HEK293T (cell line): ENCODE results near the gene KRTAP10-2.

Experiments used
- CTCF ChIA-PET: fragments of 350-600 bp; formaldehyde crosslinking; extraction: SDS; loops from one replicate; lab custom pipeline; 2021; ENCODE audit warnings: antibody characterized with exemption, inconsistent platforms; lab: Yijun Ruan, JAX
- POLR2A ChIA-PET: fragments of 350-600 bp; formaldehyde crosslinking; extraction: SDS; loops from one replicate; lab custom pipeline; 2020; ENCODE audit warnings: antibody characterized with exemption, inconsistent platforms; lab: Yijun Ruan, JAX
- DNase-seq: peaks from one replicate; pipeline ENCODE4 v3.0.0; 2012; ENCODE audit warnings: mixed read lengths; ENCODE audit errors: extremely low spot score
- ARNT ChIP-seq: fragments of 450-650 bp; IDR thresholded peaks from 2 replicates; pipeline ENCODE4 v1.6.1; 2017; ENCODE audit warnings: mild to moderate bottlenecking
- BHLHE40 ChIP-seq: fragments of 450-650 bp; IDR thresholded peaks from 2 replicates; pipeline ENCODE4 v1.6.1; 2016; ENCODE audit warnings: mild to moderate bottlenecking, moderate library complexity, borderline replicate concordance
- CTBP1 ChIP-seq: fragments of 450-650 bp; IDR thresholded peaks from 2 replicates; pipeline ENCODE4 v1.6.1; 2016; ENCODE audit warnings: borderline replicate concordance
- ELF4 ChIP-seq: fragments of 450-650 bp; IDR thresholded peaks from 2 replicates; pipeline ENCODE4 v1.6.1; 2017; ENCODE audit warnings: antibody characterized with exemption
- FOXA1 ChIP-seq: fragments of 450-650 bp; IDR thresholded peaks from 2 replicates; pipeline ENCODE4 v1.6.1; 2016; ENCODE audit warnings: mild to moderate bottlenecking
- FOXK2 ChIP-seq: fragments of 450-650 bp; IDR thresholded peaks from 2 replicates; pipeline ENCODE4 v1.6.1; 2016; ENCODE audit warnings: mild to moderate bottlenecking
- FOXM1 ChIP-seq: fragments of 450-650 bp; IDR thresholded peaks from 2 replicates; pipeline ENCODE4 v1.6.1; 2017; ENCODE audit warnings: mild to moderate bottlenecking, borderline replicate concordance
- HDGF ChIP-seq: fragments of 450-650 bp; IDR thresholded peaks from 2 replicates; pipeline ENCODE4 v1.6.1; 2017; ENCODE audit warnings: antibody characterized with exemption, borderline replicate concordance
- L3MBTL2 ChIP-seq: fragments of 450-650 bp; conservative IDR thresholded peaks from 2 replicates; pipeline ENCODE4 v1.6.1; 2016; ENCODE audit warnings: mild to moderate bottlenecking
- LEF1 ChIP-seq: fragments of 450-650 bp; IDR thresholded peaks from 2 replicates; pipeline ENCODE4 v1.6.1; 2017; ENCODE audit warnings: mild to moderate bottlenecking, borderline replicate concordance
- NFRKB ChIP-seq: fragments of 450-650 bp; IDR thresholded peaks from 2 replicates; pipeline ENCODE4 v1.6.1; 2016; ENCODE audit warnings: mild to moderate bottlenecking, moderate library complexity
- PKNOX1 ChIP-seq: fragments of 450-650 bp; IDR thresholded peaks from 2 replicates; pipeline ENCODE4 v1.6.1; 2016
- SP1 ChIP-seq: fragments of 450-650 bp; IDR thresholded peaks from 2 replicates; pipeline ENCODE4 v1.6.1; 2017
- SUZ12 ChIP-seq: fragments of 450-650 bp; IDR thresholded peaks from 2 replicates; pipeline ENCODE4 v1.6.1; 2016; ENCODE audit warnings: mild to moderate bottlenecking
- TARDBP ChIP-seq: fragments of 450-650 bp; IDR thresholded peaks from 2 replicates; pipeline ENCODE4 v1.6.1; 2016
- ZNF384 ChIP-seq: fragments of 450-650 bp; IDR thresholded peaks from 2 replicates; pipeline ENCODE4 v1.6.1; 2016

The KRTAP10-2 gene

GRCh38 chr21:44514218-44514520 lies 37.1 kb downstream of the KRTAP10-2 start:
- CTCF ChIA-PET: interaction anchor here (0.5 kb wide), 2 partner anchors 227 to 378 kb away, joined by 3 read pairs; no protein-coding TSS in a partner anchor
- TF ChIP-seq FOXM1 (no peak), PKNOX1 (no peak), CTBP1 (no peak), FOXK2 (no peak), NFRKB (no peak), TARDBP (no peak), BHLHE40 (no peak), ARNT (no peak), SUZ12 (no peak), LEF1 (no peak), SP1 (no peak), ELF4 (no peak), ZNF384 (no peak), FOXA1 (no peak), L3MBTL2 (no peak), HDGF (no peak)
- POLR2A ChIA-PET: no interaction called here
- DNase-seq: no peak

- ChIA-PET CTCF (interaction anchor here (0.5 kb wide), 1 partner anchor 227 kb away, joined by 3 read pairs; no protein-coding TSS in a partner anchor), POLR2A (no interaction called here)
- TF ChIP-seq ELF4: no peak
- no peak for TF ChIP-seq ZNF384
- TF ChIP-seq PKNOX1: no peak
- TF ChIP-seq FOXA1: no peak
- DNase-seq: no peak
These were observed 37.7 kb downstream of the KRTAP10-2 start for GRCh38 chr21:44513389-44514217.

- TF ChIP-seq L3MBTL2: no peak
- CTCF ChIA-PET: no interaction called here
- DNase-seq: no peak
- POLR2A ChIA-PET: no interaction called here
These were observed 38.6 kb downstream of the KRTAP10-2 start for GRCh38 chr21:44512496-44513388.

- POLR2A ChIA-PET: no interaction called here
- TF ChIP-seq NFRKB (no peak), ELF4 (no peak), LEF1 (no peak), FOXM1 (no peak), ZNF384 (no peak)
- CTCF ChIA-PET: no interaction called here
- no peak for DNase-seq
These were observed 39.4 kb downstream of the KRTAP10-2 start for GRCh38 chr21:44511938-44512275.

- TF ChIP-seq FOXA1 (no peak), FOXM1 (no peak), ZNF384 (no peak), PKNOX1 (no peak), SUZ12 (no peak), CTBP1 (no peak), TARDBP (no peak), NFRKB (no peak), HDGF (no peak), FOXK2 (no peak), SP1 (no peak), L3MBTL2 (no peak), BHLHE40 (no peak), LEF1 (no peak), ARNT (no peak), ELF4 (no peak)
- DNase-seq: no peak
- ChIA-PET POLR2A (no interaction called here), CTCF (interaction anchor here (0.6 to 1.6 kb wide), 7 partner anchors 8 to 282 kb away, joined by 3 to 10 read pairs (median 3); no protein-coding TSS in a partner anchor)
These were observed 39.9 kb downstream of the KRTAP10-2 start for GRCh38 chr21:44511219-44511937.

GRCh38 chr21:44510508-44511218 lies 40.6 kb downstream of the KRTAP10-2 start:
- ChIA-PET CTCF (interaction anchor here (0.6 to 1.6 kb wide), 8 partner anchors 9 to 283 kb away, joined by 3 to 10 read pairs (median 3); no protein-coding TSS in a partner anchor), POLR2A (no interaction called here)
- peak; percentile 89 for DNase-seq
- no peak for TF ChIP-seq TARDBP
- no peak for TF ChIP-seq L3MBTL2
